HG03045 (cell line): ENCODE measurements around the gene ABHD8.

Source experiments
- ATAC-seq: cut with Tn5 transposase; IDR thresholded peaks from one replicate; pipeline ENCODE4 v1.9.1; 2021; ENCODE audit warnings: mild to moderate bottlenecking, moderate library complexity; ENCODE audit not compliant: unreplicated experiment

The ABHD8 gene

DNA sequence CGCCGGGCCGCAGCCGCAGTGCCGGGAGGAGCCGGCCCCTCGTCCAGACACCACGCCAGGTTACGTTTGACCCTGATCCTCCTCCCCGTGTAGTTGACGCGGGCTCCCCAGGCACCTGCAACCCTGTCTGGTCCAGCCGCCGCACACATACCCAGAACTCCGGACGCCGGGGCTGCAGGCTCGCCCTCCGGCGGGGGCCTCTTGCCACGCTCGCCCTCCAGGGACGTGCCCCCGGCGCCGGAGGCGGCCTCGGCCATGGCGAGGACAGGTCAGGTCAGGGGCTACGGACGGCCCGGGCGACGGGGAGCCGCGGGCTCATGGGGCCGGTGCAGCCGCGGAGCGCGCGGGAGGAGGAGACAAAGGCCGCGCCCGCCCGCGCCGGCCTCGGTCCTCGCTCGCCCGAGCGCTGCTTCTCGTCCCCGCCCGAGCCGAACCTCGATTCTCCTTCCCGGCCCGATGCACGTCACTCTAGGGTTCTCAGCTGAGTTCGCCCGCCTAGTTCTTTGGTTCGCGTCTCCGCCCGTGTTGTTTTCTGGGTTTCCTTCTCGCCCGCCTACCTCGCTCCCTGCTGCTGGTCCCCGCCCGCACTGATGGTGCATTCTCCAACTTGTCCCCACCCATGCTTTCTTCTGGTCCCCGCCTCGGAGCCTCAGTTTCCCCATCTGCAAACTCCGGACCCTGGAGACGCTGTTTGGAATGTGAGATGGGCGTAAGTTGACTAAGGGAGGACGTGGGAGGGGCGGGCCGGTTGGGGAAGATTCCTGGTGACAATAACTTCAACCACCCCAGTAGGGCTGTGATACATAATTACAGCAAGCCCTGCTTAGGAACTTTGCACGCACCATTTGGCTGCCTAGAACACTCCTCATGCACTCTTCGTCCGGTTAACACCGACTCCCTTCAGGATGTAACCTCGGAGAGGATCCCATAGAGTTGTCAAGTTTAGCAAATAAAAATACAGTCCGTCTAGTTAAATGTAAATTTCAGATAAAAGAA lies 31.5 kb upstream of the ABHD8 start, which contains the start of gene ANO8:
ANO8 (minus strand) TSS at position 442 of the 996 bp plus-strand sequence; CDS start at position 257, 185 bp downstream.
- ATAC-seq = peak; percentile 55

DNA sequence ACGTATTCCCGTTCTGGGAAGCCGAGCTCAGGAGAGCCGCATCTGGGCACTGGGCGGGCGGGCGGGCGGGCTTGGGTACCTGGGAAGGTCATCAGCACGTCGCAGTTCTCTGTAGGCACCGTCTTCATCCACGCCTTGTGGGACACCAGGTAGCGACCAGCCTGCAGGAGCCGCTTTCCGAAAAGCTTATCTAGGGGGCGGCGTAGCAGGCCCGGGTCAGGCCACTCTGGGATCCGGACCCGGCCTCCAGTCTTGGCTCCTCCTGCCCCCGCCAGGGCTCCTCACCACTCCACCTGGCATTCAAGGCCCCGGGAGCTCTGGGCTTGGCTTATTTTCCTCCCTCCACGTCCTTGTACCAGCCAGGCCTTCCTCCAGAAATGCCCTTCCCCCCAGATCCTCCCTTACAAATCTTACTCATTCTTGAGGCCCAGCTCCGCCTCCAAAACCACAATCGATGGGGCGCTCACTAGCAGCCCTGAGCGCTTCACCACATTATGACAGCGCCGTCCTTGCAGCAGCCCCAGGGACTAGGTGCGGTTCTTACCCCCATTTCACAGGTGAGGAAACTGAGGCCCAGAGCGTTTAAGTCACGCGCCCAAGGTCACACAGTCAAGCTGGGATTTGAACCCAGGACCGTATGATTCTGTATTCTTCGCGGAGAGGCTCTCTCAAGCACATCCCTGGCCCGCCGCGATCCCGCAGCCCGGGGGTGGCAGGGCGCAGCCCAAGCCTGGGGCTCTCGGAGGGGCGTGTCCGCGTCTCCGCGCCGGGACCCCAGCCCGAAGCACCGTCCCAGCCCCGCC lies 30.6 kb upstream of the ABHD8 start:
- ATAC-seq = no peak

DNA sequence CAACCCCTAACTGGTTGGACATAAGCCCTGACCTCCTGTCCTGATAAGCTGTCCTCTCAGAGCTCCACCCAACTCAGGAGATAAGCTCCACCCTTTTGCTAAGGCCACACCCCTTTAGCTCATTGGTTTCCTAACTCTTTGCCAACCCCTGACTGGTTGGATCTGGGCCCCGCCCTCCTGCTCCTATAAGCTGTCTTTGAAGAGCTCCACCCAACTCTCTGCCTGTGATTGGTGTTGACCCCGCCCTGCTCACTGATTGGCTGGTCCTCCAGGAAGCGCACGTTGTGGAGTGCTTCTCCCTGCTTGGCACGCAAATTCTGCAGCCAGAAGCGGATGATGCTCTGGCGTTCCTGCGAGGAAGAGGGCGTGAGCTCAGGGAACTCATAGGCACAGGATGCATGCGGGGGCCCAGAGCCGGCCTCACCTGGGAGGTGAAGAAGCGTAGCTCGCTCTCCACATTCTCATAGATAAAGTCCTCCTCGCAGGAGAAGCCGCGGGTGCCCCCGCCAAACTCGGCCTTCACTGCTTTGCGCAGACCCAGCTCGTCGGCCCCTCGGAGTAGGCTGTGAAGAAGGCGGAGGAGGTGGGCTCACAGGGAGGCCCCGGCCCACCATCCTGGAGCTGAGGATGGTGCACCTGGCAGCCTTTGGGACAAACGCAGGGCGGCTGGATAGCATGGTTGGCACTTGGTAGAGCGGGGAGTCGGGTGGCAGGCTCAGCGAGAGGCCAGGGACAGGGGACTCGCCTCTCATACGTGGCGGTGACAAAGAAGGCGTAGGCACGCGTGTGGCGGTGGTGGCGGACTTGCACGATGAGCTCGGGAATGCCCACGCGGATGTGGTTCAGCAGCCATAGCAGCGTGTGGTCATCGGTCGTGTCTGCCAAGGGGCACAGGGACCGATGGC lies 29.7 kb upstream of the ABHD8 start:
- no peak for ATAC-seq

DNA sequence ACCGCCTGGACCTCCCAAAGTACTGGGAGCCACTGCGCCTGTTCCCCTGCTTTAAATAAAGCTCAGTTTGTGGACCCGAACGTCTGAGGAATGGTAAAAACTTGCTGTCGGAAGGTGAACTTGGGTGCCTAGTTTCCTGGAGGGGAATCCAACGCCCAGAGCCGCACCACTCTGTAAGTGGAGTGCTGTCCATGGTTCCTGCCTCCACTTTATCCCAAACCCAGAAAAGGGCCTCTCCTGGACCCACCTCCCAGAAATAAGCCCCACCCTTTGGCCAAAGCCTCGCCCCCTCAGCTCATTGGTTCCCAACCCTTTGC lies 29.1 kb upstream of the ABHD8 start:
- no peak for ATAC-seq

DNA sequence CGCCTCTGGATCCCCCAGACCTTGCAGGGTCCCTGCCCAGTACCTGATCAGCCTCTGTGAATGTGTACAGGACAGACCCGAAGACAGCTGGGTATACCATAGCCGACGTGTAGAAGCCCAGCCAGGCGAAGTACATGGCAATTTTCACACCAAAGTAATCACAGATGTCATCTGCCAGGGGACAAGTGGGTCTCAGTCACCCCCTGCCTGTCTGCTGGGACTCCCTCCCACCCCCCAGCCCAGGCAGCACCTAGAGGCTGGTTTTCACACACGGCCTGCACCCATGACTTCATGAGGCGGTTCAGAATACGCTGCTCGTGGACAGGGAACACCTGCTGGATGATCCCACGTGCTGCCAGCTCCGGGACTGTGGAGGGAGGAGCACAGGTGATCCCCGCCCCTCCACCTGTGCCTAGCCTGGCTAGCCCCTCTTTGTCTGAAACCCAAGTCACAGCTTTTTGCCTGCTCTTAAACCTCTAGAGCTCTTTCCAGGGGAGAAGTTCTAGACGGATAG lies 27.9 kb upstream of the ABHD8 start:
- no peak for ATAC-seq

DNA sequence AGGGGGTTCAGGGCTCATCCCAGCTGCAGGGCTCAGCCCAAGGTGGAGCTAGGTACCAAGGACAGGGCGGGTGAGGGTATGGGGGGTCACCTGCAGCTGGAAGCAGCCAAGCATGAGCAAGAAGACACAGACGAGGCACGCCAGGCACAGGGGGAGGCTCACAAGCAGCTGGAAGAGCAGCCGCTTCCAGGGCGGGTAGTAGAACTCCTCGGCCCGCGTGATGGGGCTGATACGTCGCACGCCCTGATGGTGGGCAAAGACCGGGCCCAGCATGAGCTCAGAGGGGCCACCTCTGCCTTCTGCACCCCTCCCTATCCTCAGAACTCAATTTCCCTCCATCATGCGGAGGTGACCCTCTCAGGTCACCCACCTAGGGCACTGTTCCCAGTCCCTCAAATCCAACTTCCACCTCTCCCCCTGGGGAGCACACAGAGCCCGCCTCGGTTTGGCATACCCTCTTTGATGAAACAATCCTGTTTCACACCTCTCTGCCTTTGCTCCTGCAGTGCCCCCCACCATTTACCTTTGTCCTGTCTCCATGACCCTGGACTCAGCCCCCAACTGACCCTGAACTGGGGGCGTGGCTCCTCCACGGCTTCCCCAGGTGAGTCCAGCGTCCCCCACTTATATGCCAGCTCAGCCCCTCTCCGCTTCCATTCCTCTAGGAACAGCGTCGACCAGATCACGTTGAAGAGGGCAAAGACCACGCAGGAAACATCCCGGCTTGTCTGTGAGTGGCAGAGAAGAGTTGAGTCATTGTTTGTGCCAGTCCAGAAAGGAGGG lies 27.2 kb upstream of the ABHD8 start:
- ATAC-seq = no peak

DNA sequence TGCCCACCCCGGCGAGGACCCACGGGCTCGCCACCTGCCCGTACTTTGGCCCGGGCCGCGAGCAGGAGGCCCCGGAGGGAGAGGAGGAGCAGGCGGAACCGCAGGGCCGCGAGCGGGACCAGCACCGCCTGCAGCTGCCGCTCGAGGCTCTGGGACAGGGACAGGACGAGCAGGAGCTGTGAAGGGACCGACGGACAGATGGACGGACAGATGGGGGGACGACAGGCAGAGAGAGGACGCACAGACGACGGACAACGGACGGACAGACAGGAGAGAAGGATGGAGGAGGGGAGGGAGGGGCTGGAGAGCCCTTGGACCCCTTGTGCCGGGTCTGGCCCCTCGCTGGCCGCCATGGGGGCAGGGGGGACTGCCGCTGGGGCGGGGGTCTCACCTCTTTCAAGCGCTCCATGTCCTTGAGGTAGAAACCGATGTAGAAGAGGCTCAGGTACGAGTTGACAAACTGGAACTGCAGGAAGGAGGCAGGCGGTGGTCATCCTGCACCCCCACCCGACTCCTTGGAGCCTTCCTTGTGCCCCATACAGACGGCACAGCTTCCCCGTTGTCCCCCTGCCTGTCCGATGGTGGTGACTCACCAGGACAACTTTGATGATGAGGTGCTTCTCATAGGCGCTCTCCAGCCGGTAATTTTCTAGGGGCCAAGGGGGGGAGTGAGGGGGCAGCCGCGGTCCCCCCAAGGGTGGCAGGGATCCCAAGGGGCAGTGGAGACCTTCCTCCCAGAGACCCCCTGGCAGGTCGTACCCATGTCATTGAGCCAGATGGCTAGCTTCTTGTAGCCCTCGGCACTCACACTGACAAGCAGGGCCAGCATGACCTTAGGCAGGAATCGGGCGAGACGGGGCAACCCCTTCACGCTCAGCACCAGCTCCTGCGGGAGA lies 26.4 kb upstream of the ABHD8 start:
- ATAC-seq = no peak

DNA sequence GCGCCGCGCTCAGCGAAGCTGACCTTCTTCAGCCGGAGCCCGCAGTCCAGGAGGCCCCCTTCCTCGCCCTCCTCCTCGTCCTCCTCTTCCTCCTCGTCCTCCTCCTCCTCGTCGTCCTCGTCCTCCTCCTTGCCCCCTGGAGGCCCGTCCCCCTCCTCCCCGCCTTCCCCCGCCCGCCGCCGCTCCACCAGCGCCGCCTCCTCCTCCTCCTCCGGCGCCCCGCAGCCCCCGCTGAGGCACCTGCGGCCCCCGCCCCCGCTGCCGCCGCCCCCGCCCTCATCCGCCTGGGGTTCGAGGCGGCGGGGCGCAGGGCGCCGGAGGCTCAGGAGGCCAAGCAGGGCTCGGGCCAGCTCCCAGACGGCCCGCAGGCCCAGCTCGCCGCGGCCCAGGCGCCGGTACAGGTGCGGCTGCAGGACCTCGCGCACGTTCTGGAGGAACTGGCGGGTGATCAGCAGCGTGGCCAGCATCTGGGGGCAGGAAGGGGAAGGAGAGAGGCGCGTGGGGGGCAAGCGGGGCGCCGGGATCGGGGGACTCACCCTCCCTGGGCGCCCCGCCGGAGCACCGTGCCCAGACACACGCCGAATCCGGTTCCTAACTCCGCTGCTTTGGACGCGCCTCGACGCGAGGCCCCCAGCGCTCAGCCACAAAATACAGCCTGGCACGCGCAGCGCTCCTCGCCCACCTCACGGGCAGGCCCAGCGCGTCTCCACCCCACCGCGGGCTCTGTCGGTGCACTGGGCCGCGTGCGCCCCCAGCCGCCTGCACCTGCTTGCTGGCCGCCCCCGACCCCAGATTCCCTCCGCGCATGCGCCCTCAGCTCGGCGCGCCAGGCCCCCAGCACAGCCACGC lies 25.5 kb upstream of the ABHD8 start:
- no peak for ATAC-seq

DNA sequence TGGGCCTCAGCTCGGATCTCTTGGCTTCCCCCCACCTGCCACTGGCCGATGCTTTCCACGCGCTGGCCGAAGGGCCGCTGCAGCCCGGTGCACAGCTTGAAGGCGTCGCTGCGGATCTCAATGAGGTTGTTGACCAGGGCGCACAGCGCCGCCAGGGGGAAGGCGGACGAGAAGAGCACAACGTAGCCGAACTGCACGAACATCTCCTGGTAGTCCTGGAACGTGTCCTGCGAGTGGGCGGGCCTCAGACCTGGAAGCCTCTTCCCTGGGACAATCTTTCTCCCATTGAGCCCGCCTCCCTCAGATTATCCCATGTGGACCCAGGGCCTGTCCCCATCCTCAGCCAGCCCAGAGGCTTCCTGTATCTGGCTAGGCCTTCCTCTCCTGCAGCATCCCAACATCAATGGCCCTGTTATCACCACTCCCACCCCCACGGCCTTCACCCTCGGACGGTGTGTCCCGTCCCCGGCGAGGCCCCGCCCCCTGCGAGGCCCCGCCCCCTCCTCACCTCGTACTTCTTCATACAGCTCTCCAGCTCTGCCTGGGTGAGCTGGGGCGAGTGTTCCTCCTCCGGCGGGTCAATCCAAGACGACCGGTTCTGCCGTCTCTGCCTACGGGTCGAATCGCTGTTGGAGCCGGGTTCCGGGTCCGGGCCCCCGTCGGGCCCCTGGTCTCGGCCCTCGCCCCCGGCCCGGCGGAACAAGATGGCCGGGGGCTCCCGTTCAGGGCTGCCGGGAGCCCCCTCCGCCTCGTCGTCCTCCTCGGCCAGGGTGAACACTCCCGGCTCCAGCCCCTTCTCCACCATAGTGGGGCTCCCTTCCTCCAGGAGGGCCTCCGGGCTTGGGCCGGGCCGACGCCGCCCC lies 24.7 kb upstream of the ABHD8 start:
- no peak for ATAC-seq

DNA sequence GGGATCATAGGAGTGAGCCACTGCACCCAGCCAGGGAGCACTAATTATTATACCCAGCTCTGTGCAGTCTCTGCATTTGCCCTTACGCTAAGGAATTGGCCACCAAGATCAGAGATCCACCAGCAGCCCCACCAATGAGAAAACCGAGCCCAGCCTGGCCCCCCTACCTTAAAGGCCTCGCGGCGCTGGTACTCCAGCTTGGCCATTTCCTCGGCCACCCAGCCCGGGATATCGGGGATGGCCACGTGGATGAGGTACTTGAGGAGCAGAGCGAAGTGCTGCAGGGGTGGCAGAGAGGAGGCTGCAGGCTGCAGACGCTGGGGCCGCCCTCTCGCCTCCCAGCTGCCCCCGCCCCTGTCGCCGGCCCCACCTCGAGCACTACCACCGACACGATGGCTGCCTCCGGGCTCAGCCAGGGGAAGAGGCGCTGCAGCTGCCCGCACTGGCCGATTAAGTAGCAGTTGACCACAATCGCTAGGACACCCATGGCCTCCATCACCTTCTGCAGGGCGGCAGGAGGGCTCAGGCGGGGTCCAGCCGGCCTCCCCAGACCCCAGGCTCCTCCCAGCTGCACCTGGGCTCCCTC lies 23.9 kb upstream of the ABHD8 start:
- no peak for ATAC-seq

DNA sequence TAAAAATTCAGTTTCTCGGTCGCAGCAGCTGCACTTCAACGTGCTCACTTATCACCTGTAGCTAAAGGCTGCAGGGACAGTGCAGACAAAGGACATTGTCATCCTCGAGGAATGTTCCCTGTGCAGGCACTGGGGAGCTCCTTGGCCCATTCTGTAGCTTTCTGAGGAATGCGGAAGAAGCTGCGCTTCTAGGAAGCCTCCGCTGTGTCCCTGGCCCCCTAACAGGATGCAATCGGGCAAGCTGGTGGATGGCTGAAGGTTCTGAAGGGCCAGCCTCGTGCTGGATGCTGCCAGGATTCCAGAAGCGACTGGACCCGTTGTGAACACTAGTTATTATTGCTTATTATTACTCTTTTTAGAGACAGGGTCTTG lies 23.4 kb upstream of the ABHD8 start:
- no peak for ATAC-seq

DNA sequence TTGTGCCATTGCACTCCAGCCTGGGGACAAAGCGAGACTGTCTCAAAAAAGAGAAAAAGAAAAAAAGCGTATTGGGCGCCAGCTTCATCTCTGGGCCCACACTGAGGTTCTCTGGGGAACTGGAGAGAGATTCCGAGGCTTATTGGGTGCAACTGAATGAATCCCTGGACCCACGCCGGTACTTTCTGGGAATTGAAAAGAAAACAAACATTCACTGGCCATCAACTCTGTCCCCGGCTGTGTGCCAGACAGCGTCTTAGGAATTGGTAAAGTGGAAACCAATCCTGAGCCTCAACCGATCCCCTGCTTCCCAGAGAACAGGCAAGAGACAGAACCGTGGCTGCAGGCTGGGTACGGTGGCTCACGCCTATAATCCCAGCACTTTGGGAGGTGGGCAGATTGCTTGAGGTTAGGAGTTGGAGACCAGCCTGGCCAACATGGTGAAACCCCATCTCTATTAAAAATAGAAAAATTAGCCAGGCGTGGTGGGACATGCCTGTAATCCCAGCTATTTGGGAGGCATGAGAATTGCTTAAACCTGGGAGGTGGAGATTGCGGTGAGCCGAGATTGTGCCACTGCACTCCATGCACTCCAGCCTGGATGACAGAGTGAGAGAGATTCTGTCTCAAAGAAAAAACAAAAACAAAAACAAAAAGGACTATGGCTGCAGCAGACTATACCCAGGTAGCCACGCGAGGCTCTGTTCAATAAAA lies 22.8 kb upstream of the ABHD8 start:
- no peak for ATAC-seq

DNA sequence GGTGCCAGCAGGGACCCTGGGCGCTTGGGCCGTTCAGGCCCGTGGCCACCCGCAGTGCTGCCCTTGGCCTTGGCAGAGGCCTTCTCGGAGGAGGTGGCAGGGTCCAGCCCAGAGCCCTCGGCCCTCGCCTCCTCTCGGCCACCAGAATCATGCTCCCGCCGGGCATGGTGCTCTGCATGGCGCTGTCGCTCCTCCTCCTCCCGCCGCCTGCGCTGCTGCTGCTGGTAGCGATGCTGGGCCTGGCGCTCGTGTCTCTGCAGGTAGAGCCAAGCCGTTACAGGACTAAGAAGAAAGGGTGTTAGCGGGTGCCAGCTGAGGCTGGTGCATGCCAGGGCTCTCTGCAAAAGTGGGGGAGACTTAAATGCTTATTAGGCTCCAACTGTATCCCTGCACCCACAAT lies 21.9 kb upstream of the ABHD8 start:
- no peak for ATAC-seq

DNA sequence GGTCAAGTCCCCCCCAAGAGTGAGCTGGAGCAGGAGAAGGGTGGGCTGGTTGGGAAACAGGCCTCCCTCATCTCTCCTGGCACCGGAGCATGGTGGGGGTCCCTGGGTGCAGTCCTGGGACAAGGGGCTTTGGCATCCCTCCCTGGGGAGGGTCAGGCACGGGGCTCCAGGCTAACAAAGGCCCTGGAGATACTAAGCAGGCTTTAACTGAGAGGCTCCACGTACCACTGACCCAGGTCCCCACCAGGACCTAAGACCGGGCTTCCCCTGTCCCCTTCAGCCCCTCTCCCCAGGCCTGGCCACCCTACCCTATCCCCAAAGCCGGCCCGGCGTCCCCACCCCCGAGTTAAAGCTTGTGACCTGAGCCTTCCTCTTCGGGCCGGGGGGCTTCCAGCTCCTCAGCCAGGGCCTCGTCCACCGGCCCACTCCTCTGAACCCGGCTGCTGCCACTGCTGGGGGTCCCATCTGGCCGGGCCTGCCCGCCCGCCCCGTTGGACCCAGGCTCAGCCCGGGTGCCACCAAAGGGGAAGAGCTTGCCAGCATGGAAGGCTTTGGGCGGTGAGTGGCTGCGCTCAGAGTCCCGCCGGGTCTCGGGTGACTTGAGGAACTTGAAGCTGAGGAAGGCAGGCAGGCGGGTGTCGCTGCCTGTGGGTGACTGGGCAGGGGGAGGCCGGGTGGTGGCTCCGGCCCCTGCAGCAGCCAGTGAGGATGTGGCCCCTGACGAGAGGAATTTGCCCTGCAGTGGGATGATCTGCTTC lies 21.3 kb upstream of the ABHD8 start:
- no peak for ATAC-seq

DNA sequence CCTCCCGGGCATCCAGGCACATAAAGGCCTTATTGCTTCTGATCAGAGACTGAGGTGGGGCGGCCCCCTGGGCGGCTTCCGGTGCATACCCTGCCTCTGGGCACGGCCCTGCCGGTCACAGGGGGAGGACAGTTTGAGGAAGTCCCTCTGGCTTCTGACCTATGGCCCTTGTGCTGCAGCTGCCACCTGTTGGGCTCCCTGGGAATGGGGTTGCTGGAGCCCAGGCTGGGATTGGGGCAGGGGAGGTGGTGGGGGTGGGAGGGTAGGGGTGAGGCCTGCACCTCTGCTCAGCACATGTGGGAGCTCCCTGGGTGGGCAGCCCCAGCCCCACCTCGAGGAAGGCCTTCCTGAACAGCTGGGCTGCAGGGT lies 20.7 kb upstream of the ABHD8 start:
- no peak for ATAC-seq
